ENCODE results near the gene TP53I11.

Gene TP53I11

GRCh38 chr11:44884056-44884455 is 66.6 kb downstream of the TP53I11 start:
- H3K4me3 ChIP-seq (ENCODE audit: low read depth, low read length), result no peak overlapping the region
- no peak for DNase-seq (ENCODE audit: low read depth)
- TF ChIP-seq MYC (IDR thresholded peaks at IDR 0.05; ENCODE audit: low read depth, low read length) (no peak), MAX (IDR thresholded peaks at IDR 0.05; ENCODE audit: low read depth, low read length) (no peak)

- TF ChIP-seq MAX (IDR thresholded peaks at IDR 0.05; ENCODE audit: low read depth, low read length) (no peak), CTCF (IDR thresholded peaks at IDR 0.05; ENCODE audit: low read depth, low read length) (no peak), MYC (IDR thresholded peaks at IDR 0.05; ENCODE audit: low read depth, low read length) (no peak), POLR2A (IDR thresholded peaks at IDR 0.05; ENCODE audit: extremely low read depth, insufficient read length) (no peak)
Measured at GRCh38 chr11:44883277-44883676, 67.4 kb downstream of the TP53I11 start.

More at GRCh38 chr11:44883277-44883676, 67.4 kb downstream of the TP53I11 start:
- H3K4me3 ChIP-seq (ENCODE audit: low read depth, low read length), result no peak overlapping the region
- no peak for DNase-seq (ENCODE audit: low read depth)

All from NB4 (cell line).